ENCODE data around the gene POLR2J. TPM values are rescaled to one million over a fixed set of nuclear protein-coding genes. Genes with fewer than 3 reads are reported as not detected.
"Not testable (repeated sequence)": the region's sequence is repeated elsewhere in the genome, so short reads cannot be mapped to it uniquely, and the experiment has no call there.

Gene POLR2J
- total RNA-seq (2021) (45.9 to 51.7 TPM (median 50.5 TPM) in 3 replicates), Bru-seq, nascent RNA (percentile 59 among the genes with signal in this experiment)
- long read RNA-seq, experiment 1, transcript POLR2J-201 (4 exons, 932 nt): major isoform, 173 of 195 reads
- long read RNA-seq, experiment 1, partial matches to known transcripts: 11 of 195 reads
- long read RNA-seq, experiment 1, other reads (novel, unspliced or antisense): 11 of 195 reads
- long read RNA-seq, experiment 2, transcript POLR2J-201 (4 exons, 932 nt): major isoform, 83 of 97 reads
- long read RNA-seq, experiment 2, partial matches to known transcripts: 9 of 97 reads
- long read RNA-seq, experiment 2, other reads (novel, unspliced or antisense): 5 of 97 reads
- long read RNA-seq, experiment 3, transcript POLR2J-201 (4 exons, 932 nt): major isoform, 23 of 33 reads
- long read RNA-seq, experiment 3, partial matches to known transcripts: 9 of 33 reads
- long read RNA-seq, experiment 3, other reads (novel, unspliced or antisense): 1 of 33 reads

DNA sequence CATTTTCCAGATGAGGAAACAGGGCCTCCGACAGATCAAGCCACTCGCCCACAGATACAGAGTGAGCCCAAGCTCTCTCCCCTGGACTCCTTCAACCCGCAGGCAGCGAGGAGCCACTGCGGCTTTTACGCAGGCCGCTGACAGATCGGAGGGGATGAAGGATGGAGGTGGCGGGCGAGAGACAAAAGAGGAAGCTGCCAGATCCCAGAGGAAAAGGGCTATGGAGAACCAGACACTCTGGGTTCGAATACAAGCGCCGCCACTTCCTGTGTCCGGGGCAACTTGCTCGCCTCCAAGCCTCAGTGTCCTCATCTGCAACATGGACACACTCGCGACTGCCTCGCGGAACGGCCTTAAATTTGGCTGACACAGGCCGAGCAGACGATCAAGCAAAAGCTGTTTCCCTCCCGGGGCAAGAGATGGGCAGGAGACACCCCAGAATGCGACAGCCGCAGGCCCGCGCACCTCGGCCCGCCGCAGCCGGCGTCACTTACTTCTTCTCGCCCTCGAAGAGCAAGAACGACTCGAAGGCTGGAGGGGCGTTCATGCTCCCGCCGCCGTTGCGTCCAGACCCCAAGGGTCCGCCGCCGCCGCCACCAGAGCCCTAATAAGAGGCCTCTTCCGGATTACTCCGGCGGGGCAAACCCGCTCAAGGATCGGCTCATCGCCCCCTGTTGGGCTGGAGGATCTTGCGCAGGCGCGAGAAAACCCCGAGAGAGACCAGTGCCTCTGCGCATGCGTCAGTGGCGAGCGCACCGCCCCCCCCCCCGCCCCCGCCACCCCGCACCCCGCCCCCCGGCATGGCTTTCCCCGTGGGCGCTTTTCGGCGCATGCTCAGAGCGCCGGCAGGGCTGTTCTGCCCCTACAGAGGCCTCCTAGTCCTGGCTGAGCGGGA lies at the start of gene POLR2J:
POLR2J (minus strand) TSS at position 609 of the 895 bp plus-strand sequence; CDS start at position 547, 62 bp downstream.
- H3K4me3 Mint-ChIP-seq: peak within 1 kb of the TSS; percentile 81
- not testable (repeated sequence) for H3K27ac Mint-ChIP-seq
- peak; percentile 70 for DNase-seq (ENCODE audit: low spot score)

GRCh38 chr7:102527822-102528793 lies 49.4 kb upstream of the POLR2J start:
- ATAC-seq; POLR2A ChIA-PET; H3K4me1 Mint-ChIP-seq; H3K27me3 Mint-ChIP-seq (ENCODE audit: low read depth); H3K27ac Mint-ChIP-seq; H3K36me3 Mint-ChIP-seq; CTCF ChIA-PET; H3K4me3 Mint-ChIP-seq; H3K9me3 Mint-ChIP-seq; DNase-seq (ENCODE audit: low spot score): not testable (repeated sequence)

More for the DNA sequence above, at the start of gene POLR2J:
- H3K36me3 Mint-ChIP-seq; POLR2A ChIA-PET; H3K27me3 Mint-ChIP-seq (ENCODE audit: low read depth); CTCF ChIA-PET; H3K9me3 Mint-ChIP-seq; H3K4me1 Mint-ChIP-seq: not testable (repeated sequence)
- ATAC-seq: peak; percentile 82

DNA sequence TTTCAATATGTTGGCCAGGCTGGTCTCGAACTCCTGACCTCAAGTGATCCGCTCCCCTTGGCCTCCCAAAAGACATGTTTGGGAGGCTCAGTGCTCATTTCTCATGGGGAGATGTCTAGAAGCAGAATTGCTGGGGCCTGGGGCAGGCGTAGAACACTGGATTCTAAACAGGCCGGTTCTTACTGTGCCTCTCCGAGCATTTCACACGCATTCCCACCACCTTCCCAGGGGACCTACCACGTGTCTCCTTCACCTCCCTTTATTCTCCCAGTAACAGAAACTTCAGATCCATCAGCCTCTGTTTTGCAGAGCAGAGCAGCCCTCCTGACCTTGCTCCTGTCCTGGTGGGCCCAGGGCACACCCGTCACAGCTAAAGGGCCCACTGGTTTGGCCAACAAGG lies 48.5 kb upstream of the POLR2J start:
- POLR2A ChIA-PET; DNase-seq (ENCODE audit: low spot score); H3K4me1 Mint-ChIP-seq; H3K27ac Mint-ChIP-seq; H3K9me3 Mint-ChIP-seq; H3K4me3 Mint-ChIP-seq; H3K36me3 Mint-ChIP-seq; H3K27me3 Mint-ChIP-seq (ENCODE audit: low read depth); CTCF ChIA-PET: not testable (repeated sequence)
- ATAC-seq: 0 out of 2 replicates have a peak, but pooled peaks have one; percentile 7

- DNase-seq (ENCODE audit: low spot score); H3K4me3 Mint-ChIP-seq; H3K9me3 Mint-ChIP-seq; H3K27me3 Mint-ChIP-seq (ENCODE audit: low read depth); CTCF ChIA-PET; H3K36me3 Mint-ChIP-seq; ATAC-seq; H3K27ac Mint-ChIP-seq; POLR2A ChIA-PET; H3K4me1 Mint-ChIP-seq: not testable (repeated sequence)
These were observed 46.1 kb upstream of the POLR2J start for GRCh38 chr7:102524803-102525202.

GRCh38 chr7:102520797-102521196 lies 42.1 kb upstream of the POLR2J start:
- H3K4me3 Mint-ChIP-seq; H3K36me3 Mint-ChIP-seq; H3K4me1 Mint-ChIP-seq; ATAC-seq; H3K27me3 Mint-ChIP-seq (ENCODE audit: low read depth); POLR2A ChIA-PET; H3K27ac Mint-ChIP-seq; H3K9me3 Mint-ChIP-seq; DNase-seq (ENCODE audit: low spot score); CTCF ChIA-PET: not testable (repeated sequence)

DNA sequence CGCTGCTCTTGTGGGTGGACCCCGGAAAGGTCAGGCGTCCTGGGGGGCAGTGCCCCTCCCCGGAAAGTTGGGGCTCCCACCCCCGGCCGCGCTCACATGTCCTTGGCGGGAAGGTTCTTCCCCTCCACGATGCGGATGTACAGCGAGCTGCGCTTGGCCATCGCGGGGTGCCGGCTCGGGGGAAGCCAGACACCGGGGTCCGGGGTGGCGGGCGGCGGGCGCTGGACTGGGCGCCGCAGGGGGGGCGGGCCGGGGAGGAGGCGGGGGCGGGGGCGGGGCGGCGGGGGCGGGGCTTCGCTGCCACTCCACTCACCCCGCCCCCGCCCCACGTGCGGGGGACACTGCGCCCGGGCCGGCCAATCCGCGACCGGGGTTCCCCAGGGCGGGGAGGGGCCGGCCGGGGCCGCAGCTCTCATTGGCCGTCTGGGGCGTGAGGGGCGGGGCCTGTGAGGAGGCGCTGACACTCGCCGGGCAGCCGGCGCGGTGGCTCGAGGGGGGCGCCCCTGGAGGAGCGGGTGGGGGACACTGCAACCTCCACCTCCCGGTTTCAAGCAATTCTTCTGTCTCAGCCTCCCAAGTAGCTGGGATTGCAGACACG lies 38.9 kb upstream of the POLR2J start, which contains the start of gene RASA4B:
RASA4B (minus strand) TSS at position 228 of the 598 bp plus-strand sequence; CDS start at position 161, 67 bp downstream.
- CTCF ChIA-PET; H3K36me3 Mint-ChIP-seq; H3K4me1 Mint-ChIP-seq; H3K27ac Mint-ChIP-seq; H3K9me3 Mint-ChIP-seq; H3K27me3 Mint-ChIP-seq (ENCODE audit: low read depth); POLR2A ChIA-PET: not testable (repeated sequence)
- DNase-seq (ENCODE audit: low spot score) (peak; percentile 12), ATAC-seq (peak; percentile 93)
- peak within 1 kb of the TSS; percentile 52 for H3K4me3 Mint-ChIP-seq

DNA sequence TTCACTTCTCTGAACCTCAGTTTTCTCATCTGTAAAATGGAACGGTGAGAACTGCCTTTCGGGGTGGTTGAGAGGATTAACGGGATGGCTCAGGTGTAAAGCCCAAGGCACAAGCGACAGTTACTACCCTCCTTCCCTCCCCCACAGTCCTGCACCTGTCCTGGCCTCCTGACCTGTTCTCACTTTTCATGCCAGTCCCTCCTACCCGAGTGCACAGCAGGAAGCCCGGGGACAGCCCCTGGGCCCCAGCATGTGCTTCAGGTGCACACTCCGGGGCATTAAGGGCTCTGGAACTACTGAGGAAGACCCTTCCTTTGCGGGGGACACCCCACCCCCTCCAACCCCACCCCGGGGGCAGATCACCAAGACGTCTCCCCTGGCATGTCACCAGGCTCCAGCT lies 38.2 kb upstream of the POLR2J start:
- H3K36me3 Mint-ChIP-seq; CTCF ChIA-PET; ATAC-seq; H3K27ac Mint-ChIP-seq; POLR2A ChIA-PET; H3K4me3 Mint-ChIP-seq; H3K4me1 Mint-ChIP-seq; DNase-seq (ENCODE audit: low spot score); H3K27me3 Mint-ChIP-seq (ENCODE audit: low read depth); H3K9me3 Mint-ChIP-seq: not testable (repeated sequence)

- H3K4me3 Mint-ChIP-seq; DNase-seq (ENCODE audit: low spot score); H3K36me3 Mint-ChIP-seq; POLR2A ChIA-PET; H3K9me3 Mint-ChIP-seq; H3K4me1 Mint-ChIP-seq; CTCF ChIA-PET; H3K27me3 Mint-ChIP-seq (ENCODE audit: low read depth); H3K27ac Mint-ChIP-seq: not testable (repeated sequence)
- peak; percentile 1 for ATAC-seq
These were observed 37.2 kb upstream of the POLR2J start for GRCh38 chr7:102515889-102516288.

DNA sequence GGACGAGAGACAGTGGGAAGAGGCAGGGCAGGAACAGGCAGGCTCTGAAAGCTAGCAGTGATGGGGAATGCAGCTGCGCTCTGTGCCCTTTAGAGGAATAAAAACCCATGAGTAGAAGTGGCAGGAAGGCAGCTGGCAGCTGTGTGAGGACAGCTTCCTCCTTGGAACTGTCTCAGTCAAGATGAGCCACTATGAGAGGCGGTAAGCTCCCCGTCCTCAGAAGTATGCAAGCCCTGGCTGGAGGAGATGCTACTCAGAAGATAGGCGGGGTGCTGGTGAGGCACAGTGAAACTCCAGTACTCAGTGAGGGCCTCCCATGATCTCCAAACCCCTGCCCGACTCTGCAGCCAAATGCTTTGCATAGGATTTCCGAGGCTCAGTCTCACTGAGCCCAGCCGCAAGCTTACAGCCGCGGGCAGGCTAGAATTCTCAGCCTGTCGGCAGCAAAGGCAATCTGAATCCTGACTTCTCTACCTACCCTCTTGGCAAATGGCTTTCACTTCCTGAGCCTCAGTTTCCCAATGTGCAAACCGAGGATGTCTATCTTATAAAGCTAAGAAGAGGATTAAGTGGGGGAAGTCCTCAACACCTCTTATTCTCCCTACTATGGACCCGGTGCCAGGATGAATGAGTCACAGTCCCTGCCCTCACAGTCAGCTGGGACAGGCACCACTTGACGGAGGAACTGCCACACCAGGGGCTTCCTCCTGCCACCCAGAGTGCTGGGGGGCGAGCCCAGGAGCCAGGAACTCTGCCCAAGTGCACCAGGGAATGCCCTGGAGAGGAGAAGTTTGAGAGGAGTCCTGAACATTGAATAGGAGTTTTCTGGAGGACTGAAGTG lies 36.4 kb upstream of the POLR2J start:
- POLR2A ChIA-PET; H3K27ac Mint-ChIP-seq; DNase-seq (ENCODE audit: low spot score); ATAC-seq; CTCF ChIA-PET; H3K27me3 Mint-ChIP-seq (ENCODE audit: low read depth); H3K9me3 Mint-ChIP-seq; H3K4me3 Mint-ChIP-seq; H3K4me1 Mint-ChIP-seq; H3K36me3 Mint-ChIP-seq: not testable (repeated sequence)

GRCh38 chr7:102512642-102513221 lies 34.0 kb upstream of the POLR2J start:
- H3K9me3 Mint-ChIP-seq; H3K4me3 Mint-ChIP-seq; H3K27me3 Mint-ChIP-seq (ENCODE audit: low read depth); H3K4me1 Mint-ChIP-seq; CTCF ChIA-PET; H3K36me3 Mint-ChIP-seq; POLR2A ChIA-PET; ATAC-seq; H3K27ac Mint-ChIP-seq: not testable (repeated sequence)
- DNase-seq (ENCODE audit: low spot score): peak; percentile 23
